Left lung (tissue), 10 donors: Measurements from ENCODE around the gene CDC45. TPM values are rescaled to one million over a fixed set of nuclear protein-coding genes. Genes with fewer than 3 reads are reported as not detected.

Source experiments
- ATAC-seq: fragments of 200-7000 bp; cut with Tn5 transposase; one replicate; pipeline ENCODE4 v1.9.1; 2020; ENCODE audit warnings: moderate library complexity
- DNase-seq, 4 donors: peaks; one replicate each; pipeline ENCODE4 v3.0.0-alpha.2; 2013 to 2020
- H3K27ac ChIP-seq, 2 donors: fragments of 200-600 bp; sonication (generic) in 1 of 2; one replicate each; pipeline versions ENCODE4 v1.5.0 to v1.8.0; 2020 to 2021
- H3K27me3 ChIP-seq, 2 donors: fragments of 200-600 bp; sonication (generic) in 1 of 2; one replicate each; pipeline versions ENCODE4 v1.5.0 to v1.8.0; 2020 to 2021
- H3K36me3 ChIP-seq, 2 donors: fragments of 200-600 bp; sonication (generic) in 1 of 2; one replicate each; pipeline versions ENCODE4 v1.5.0 to v1.8.0; 2020 to 2021
- H3K4me1 ChIP-seq, 2 donors: fragments of 200-600 bp; one replicate each; pipeline ENCODE4 v1.8.0; 2021
- H3K4me3 ChIP-seq, 2 donors: fragments of 200-600 bp; sonication (generic) in 1 of 2; one replicate each; pipeline versions ENCODE4 v1.5.0 to v1.8.0; 2020 to 2021; ENCODE audit warnings: mild to moderate bottlenecking in 1 of 2
- H3K9me3 ChIP-seq, 2 donors: fragments of 200-600 bp; sonication (generic) in 1 of 2; one replicate each; pipeline versions ENCODE4 v1.5.0 to v1.8.0; 2020 to 2021
- intact Hi-C, 2 donors: fragments of 100-400 bp; cut with DNase I; formaldehyde crosslinking; loops; one replicate each; pipeline versions ENCODE4 v1.11.2 to v1.14.2; 2022
- polyA plus RNA-seq, 6 donors: library from polyadenylated mRNA; unstranded; fragments of 120-200 nt; gene quantifications; one replicate each; pipeline ENCODE4 v1.2.1, GENCODE V29; 2013; ENCODE audit not compliant: insufficient read length in 6 of 6
- total RNA-seq, 2 donors: library from RNA; stranded (reverse); fragmentation: NEBNext Ultra II Directional; extraction: Animal tissue kit (Norgen Biotek cat#: 25700); gene quantifications; one replicate each; pipeline ENCODE4 v1.2.1, GENCODE V29; 2021
- TF ChIP-seq, protein P1 (sequence below), 2 donors: fragments of 200-600 bp; sonication (generic) in 1 of 2; IDR thresholded peaks; one replicate each; pipeline versions ENCODE4 v1.5.0 to v1.8.0; 2021; ENCODE audit warnings: antibody characterized with exemption in 2 of 2
- donor health status: DM: no; HTN: yes; CAD: no.
- donor health status: DM: no; HTN: no; CAD: no.

The CDC45 gene
- total and polyA plus RNA-seq, 8 donors = 6.5 to 23.2 (median 16.2) TPM

DNA sequence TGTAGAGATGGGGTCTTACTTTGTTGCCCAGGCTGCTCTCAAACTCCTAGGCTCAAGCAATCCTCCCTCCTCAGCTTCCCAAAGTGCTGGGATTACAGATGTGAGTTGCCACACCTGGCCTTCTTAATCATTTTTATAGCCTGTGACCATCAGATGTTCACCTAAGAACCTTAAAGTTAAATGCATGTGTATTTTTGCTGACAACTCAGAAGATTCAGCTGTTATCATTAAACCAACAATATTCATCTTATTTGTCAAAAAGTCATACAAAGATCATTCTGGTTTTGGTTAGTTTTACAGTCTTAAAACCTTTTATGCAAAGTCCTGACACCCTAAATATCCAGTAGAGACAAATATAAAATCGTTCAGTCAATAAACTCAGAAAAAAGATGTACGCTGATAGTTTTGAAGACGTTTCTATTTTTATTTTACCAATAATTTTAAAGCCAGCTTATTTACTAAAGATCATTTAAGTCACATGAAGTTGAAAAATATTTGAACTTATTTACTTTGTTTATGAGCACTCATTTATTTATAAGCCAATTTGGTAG is 22.3 kb downstream of the CDC45 start:
- intact Hi-C loops = no loop called here
- no peak for ATAC-seq
- DNase-seq = no peak
- H3K27ac ChIP-seq = no peak overlapping the region
- H3K4me1 ChIP-seq = no peaks in the 10 kb centered on the region
- H3K9me3 ChIP-seq = no peaks in the 10 kb centered on the region
- H3K27me3 ChIP-seq = no peaks in the 10 kb centered on the region
- no peak overlapping the region for H3K4me3 ChIP-seq
- TF ChIP-seq, protein P1, sequence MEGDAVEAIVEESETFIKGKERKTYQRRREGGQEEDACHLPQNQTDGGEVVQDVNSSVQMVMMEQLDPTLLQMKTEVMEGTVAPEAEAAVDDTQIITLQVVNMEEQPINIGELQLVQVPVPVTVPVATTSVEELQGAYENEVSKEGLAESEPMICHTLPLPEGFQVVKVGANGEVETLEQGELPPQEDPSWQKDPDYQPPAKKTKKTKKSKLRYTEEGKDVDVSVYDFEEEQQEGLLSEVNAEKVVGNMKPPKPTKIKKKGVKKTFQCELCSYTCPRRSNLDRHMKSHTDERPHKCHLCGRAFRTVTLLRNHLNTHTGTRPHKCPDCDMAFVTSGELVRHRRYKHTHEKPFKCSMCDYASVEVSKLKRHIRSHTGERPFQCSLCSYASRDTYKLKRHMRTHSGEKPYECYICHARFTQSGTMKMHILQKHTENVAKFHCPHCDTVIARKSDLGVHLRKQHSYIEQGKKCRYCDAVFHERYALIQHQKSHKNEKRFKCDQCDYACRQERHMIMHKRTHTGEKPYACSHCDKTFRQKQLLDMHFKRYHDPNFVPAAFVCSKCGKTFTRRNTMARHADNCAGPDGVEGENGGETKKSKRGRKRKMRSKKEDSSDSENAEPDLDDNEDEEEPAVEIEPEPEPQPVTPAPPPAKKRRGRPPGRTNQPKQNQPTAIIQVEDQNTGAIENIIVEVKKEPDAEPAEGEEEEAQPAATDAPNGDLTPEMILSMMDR (IDR thresholded peaks at IDR 0.05) = no peak
- H3K36me3 ChIP-seq = no peaks in the 10 kb centered on the region

GRCh38 chr22:19503367-19503766 is 23.6 kb downstream of the CDC45 start:
- no peaks in the 10 kb centered on the region for H3K9me3 ChIP-seq
- intact Hi-C loops = no loop called here
- H3K4me1 ChIP-seq = no peaks in the 10 kb centered on the region
- no peak for DNase-seq
- H3K4me3 ChIP-seq = no peak overlapping the region
- H3K36me3 ChIP-seq = no peaks in the 10 kb centered on the region
- H3K27ac ChIP-seq = no peak overlapping the region
- no peaks in the 10 kb centered on the region for H3K27me3 ChIP-seq
- ATAC-seq = no peak
- TF ChIP-seq, protein P1 (IDR thresholded peaks at IDR 0.05) = no peak

GRCh38 chr22:19503869-19504268 is 24.1 kb downstream of the CDC45 start:
- no peak for ATAC-seq
- no peak for DNase-seq
- Histone ChIP-seq H3K27ac (no peak overlapping the region), H3K36me3 (no peaks in the 10 kb centered on the region), H3K4me1 (no peaks in the 10 kb centered on the region), H3K9me3 (no peaks in the 10 kb centered on the region), H3K27me3 (no peaks in the 10 kb centered on the region), H3K4me3 (no peak overlapping the region)
- TF ChIP-seq, protein P1 (IDR thresholded peaks at IDR 0.05) = no peak
- intact Hi-C loops = no loop called here

DNA sequence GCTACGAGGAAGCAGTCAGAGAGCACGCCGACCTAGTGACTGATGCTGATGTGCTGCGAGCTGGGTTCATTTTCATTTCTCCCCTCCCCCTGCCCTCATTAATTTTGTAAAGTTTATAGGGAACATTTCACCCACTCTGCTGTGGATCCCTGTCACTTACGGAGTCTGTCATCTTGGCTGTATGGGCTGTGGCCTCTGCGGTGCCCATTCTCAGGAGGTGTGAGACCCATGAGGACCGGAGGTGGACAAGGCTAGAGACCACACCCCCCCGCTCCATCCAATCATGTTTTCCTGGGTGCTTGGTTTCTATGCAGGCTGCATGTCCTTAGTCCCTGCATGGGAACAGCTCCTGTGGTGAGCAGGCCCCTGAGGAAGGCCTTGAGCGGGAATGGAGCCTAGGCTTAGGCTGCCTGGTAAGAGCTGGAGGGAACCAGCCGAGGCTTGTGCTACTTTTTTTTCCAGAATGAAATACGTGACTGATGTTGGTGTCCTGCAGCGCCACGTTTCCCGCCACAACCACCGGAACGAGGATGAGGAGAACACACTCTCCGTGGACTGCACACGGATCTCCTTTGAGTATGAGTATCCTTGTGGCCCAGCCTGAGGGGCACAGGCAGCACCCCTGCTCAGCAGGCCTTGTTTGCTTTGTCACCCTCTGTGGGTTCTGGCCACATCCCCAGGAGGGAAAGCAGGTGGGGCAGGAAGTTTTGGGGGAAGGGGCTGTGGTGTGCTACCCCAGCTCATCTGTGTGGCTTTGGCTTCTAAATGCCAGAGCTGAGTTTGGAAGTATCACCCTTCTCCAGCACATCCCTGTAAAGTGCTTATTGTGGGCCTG is 25.4 kb downstream of the CDC45 start:
- Histone ChIP-seq H3K4me1 (no peaks in the 10 kb centered on the region), H3K27ac (no peak overlapping the region), H3K9me3 (no peaks in the 10 kb centered on the region), H3K36me3 (no peaks in the 10 kb centered on the region), H3K4me3 (no peak overlapping the region), H3K27me3 (no peaks in the 10 kb centered on the region)
- intact Hi-C loops = no loop called here
- TF ChIP-seq, protein P1 (IDR thresholded peaks at IDR 0.05) = no peak
- DNase-seq (no peak), ATAC-seq (no peak)

- no peaks in the 10 kb centered on the region for H3K27me3 ChIP-seq
Observed at GRCh38 chr22:19505735-19506126, 26.0 kb downstream of the CDC45 start.

More at GRCh38 chr22:19505735-19506126, 26.0 kb downstream of the CDC45 start:
- TF ChIP-seq, protein P1 (IDR thresholded peaks at IDR 0.05) = no peak
- ATAC-seq (no peak), DNase-seq (no peak)
- no peaks in the 10 kb centered on the region for H3K4me1 ChIP-seq
- intact Hi-C loops = no loop called here
- no peaks in the 10 kb centered on the region for H3K36me3 ChIP-seq
- no peak overlapping the region for H3K27ac ChIP-seq
- no peaks in the 10 kb centered on the region for H3K9me3 ChIP-seq
- H3K4me3 ChIP-seq = no peak overlapping the region
